PC-3 (cell line): Measurements from ENCODE around the gene AKR1B15.

ENCODE experiments used
- EZH2 ChIP-seq: fragments of 300-600 bp; sonication (generic); IDR thresholded peaks from one replicate; pipeline ENCODE4 v1.6.1; 2017; ENCODE audit warnings: antibody characterized with exemption, mild to moderate bottlenecking, low read length; ENCODE audit not compliant: unreplicated experiment
- EZH2phosphoT487 ChIP-seq: fragments of 300-600 bp; sonication (generic); IDR thresholded peaks from 2 replicates; pipeline ENCODE4 v1.6.1; 2018; ENCODE audit warnings: mild to moderate bottlenecking, antibody characterized with exemption, low read length, borderline replicate concordance
- TF ChIP-seq, protein P1 (sequence below): fragments of 300-600 bp; sonication (generic); conservative IDR thresholded peaks from 2 replicates; pipeline ENCODE4 v1.5.1; 2017; ENCODE audit warnings: antibody characterized with exemption, low read depth, mild to moderate bottlenecking, low read length

DNA sequence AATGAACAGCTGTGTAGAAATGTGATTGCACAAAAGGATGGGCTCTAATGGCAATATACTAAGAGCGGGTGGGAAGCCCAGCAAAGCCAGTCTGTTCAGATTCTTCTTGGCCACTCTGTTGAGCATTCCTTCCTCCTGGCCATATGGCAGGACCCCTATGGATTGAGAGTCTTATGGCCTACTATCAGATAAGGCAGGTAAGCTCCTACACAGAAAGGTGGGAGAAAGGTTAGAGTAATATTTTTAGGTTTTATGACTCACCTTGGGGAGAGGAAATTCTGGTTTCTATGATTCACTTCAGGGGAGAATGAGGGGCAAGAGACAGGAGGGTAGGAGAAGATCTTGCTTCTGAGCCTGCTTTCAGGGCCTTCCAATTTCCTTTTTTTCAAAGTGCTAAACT lies 36.6 kb upstream of the AKR1B15 start:
- TF ChIP-seq, protein P1, sequence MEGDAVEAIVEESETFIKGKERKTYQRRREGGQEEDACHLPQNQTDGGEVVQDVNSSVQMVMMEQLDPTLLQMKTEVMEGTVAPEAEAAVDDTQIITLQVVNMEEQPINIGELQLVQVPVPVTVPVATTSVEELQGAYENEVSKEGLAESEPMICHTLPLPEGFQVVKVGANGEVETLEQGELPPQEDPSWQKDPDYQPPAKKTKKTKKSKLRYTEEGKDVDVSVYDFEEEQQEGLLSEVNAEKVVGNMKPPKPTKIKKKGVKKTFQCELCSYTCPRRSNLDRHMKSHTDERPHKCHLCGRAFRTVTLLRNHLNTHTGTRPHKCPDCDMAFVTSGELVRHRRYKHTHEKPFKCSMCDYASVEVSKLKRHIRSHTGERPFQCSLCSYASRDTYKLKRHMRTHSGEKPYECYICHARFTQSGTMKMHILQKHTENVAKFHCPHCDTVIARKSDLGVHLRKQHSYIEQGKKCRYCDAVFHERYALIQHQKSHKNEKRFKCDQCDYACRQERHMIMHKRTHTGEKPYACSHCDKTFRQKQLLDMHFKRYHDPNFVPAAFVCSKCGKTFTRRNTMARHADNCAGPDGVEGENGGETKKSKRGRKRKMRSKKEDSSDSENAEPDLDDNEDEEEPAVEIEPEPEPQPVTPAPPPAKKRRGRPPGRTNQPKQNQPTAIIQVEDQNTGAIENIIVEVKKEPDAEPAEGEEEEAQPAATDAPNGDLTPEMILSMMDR, result no peak
- TF ChIP-seq EZH2, result no peak
- TF ChIP-seq EZH2phosphoT487, result no peak
